ENCODE results near the gene CIROP. TPM values are rescaled to one million over a fixed set of nuclear protein-coding genes. Genes with fewer than 3 reads are reported as not detected.

The CIROP gene
- total and polyA plus RNA-seq, 2 donors (not counting 1 experiment from before 2014, with no cell fraction given) = not detected

DNA sequence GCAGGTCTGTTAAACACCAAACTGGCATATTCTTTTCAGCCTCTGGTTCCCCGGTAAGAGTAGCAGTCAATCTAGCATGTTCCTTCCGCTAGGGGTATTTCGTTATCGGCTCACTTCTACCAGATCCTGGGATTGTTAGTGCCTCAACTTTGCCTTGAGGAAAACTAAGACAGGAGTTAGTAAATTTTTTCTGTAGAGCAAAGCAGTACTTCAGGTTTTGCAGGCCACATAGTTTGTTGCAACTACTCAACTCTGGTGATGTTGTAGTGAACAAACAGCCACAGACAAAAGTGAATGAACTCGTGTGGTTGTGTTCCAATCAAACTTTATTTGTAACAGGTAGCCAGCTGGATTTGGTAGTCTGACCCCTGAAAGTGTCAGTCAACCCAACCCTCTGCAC is 41.2 kb downstream of the CIROP start:
- Histone ChIP-seq H3K36me3 (replicated peaks in 1 of 2; ENCODE audit: control extremely low read depth in 1 of 2, control insufficient read depth in 1 of 2, extremely low read depth in 1 of 2, insufficient read depth in 2 of 2, low read length in 1 of 2) (peaks cover 8 to 90% of the 10 kb centered on the region in 2 experiments), H3K4me3 (ENCODE audit: control extremely low read depth in 1 of 5, extremely low read depth in 1 of 5, insufficient read depth in 1 of 5, low read depth in 2 of 5, low read length in 4 of 5) (no peak overlapping the region), H3K9me3 (ENCODE audit: control extremely low read depth in 1 of 3, control insufficient read depth in 2 of 3, insufficient read depth in 1 of 3, low read length in 2 of 3) (no peaks in the 10 kb centered on the region), H3K79me2 (ENCODE audit: control insufficient read depth, insufficient read depth, low read length) (peaks cover 34% of the 10 kb centered on the region), H3K9ac (ENCODE audit: low read length) (no peak overlapping the region), H3K27me3 (replicated peaks in 1 of 4; ENCODE audit: control extremely low read depth in 1 of 4, control insufficient read depth in 3 of 4, insufficient read depth in 4 of 4, low read length in 3 of 4) (no peaks in the 10 kb centered on the region), H4K20me1 (ENCODE audit: control insufficient read depth, insufficient read depth, low read length, poor library complexity, severe bottlenecking) (peaks cover 54% of the 10 kb centered on the region), H2AFZ (ENCODE audit: insufficient read depth, low read depth, low read length, poor library complexity, severe bottlenecking) (no peak overlapping the region), H3K4me1 (ENCODE audit: control insufficient read depth in 2 of 2, insufficient read depth in 2 of 2, low read length in 2 of 2) (peaks cover 1 to 7% of the 10 kb centered on the region in 2 donors), H3K4me2 (replicated peaks; ENCODE audit: low read depth, low read length, poor library complexity, severe bottlenecking) (no peak overlapping the region), H3K27ac (ENCODE audit: low read length in 2 of 2) (no peak overlapping the region)
- Mint-ChIP-seq H3K4me3 (no peak overlapping the region), H3K9me3 (ENCODE audit: insufficient read depth) (no peaks in the 10 kb centered on the region), H3K27me3 (no peaks in the 10 kb centered on the region), H3K4me1 (peaks cover 3% of the 10 kb centered on the region), H3K27ac (no peak overlapping the region)
- TF ChIP-seq EZH2 (IDR thresholded peaks at IDR 0.05; ENCODE audit: borderline replicate concordance, insufficient read depth, low read depth, low read length, poor library complexity, severe bottlenecking) = no peak
- TF ChIP-seq, protein P1, sequence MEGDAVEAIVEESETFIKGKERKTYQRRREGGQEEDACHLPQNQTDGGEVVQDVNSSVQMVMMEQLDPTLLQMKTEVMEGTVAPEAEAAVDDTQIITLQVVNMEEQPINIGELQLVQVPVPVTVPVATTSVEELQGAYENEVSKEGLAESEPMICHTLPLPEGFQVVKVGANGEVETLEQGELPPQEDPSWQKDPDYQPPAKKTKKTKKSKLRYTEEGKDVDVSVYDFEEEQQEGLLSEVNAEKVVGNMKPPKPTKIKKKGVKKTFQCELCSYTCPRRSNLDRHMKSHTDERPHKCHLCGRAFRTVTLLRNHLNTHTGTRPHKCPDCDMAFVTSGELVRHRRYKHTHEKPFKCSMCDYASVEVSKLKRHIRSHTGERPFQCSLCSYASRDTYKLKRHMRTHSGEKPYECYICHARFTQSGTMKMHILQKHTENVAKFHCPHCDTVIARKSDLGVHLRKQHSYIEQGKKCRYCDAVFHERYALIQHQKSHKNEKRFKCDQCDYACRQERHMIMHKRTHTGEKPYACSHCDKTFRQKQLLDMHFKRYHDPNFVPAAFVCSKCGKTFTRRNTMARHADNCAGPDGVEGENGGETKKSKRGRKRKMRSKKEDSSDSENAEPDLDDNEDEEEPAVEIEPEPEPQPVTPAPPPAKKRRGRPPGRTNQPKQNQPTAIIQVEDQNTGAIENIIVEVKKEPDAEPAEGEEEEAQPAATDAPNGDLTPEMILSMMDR (IDR thresholded peaks at IDR 0.05) = no peak
- POLR2A ChIA-PET = no interaction called here
- intact Hi-C loops (cut with micrococcal nuclease) = no loop called here
- CTCF ChIA-PET = interaction anchor here (1.0 to 19.1 kb wide), 5 partner anchors 13 to 134 kb away, joined by 3 to 1134 read pairs (median 4); partner anchors contain the start of genes AJUBA and PRMT5
- ATAC-seq (ENCODE audit: low read depth) (no peak), DNase-seq (no peak)
- 100% methylated on average over 4 of the region's 5 CpGs for WGBS (ENCODE audit: insufficient coverage)

- no peak overlapping the region for H3K4me2 ChIP-seq (replicated peaks; ENCODE audit: low read depth, low read length, poor library complexity, severe bottlenecking)
- no CpG with 5 or more reads among the region's 4 CpGs for WGBS (ENCODE audit: insufficient coverage)
- POLR2A ChIA-PET = no interaction called here
These were observed 42.8 kb downstream of the CIROP start for GRCh38 chr14:23062002-23062401.

More at GRCh38 chr14:23062002-23062401, 42.8 kb downstream of the CIROP start:
- ATAC-seq (ENCODE audit: low read depth) (no peak), DNase-seq (no peak)
- CTCF ChIA-PET = interaction anchor here (0.6 to 19.1 kb wide), 5 partner anchors 15 to 76 kb away, joined by 3 to 1134 read pairs (median 4); partner anchors contain the start of gene AJUBA
- TF ChIP-seq EZH2 (IDR thresholded peaks at IDR 0.05; ENCODE audit: borderline replicate concordance, insufficient read depth, low read depth, low read length, poor library complexity, severe bottlenecking) = no peak
- TF ChIP-seq, protein P1 (IDR thresholded peaks at IDR 0.05) = no peak
- Mint-ChIP-seq H3K27ac (no peak overlapping the region), H3K4me1 (peaks cover 5% of the 10 kb centered on the region), H3K27me3 (no peaks in the 10 kb centered on the region), H3K4me3 (no peak overlapping the region), H3K9me3 (ENCODE audit: insufficient read depth) (no peaks in the 10 kb centered on the region)
- H3K27me3 ChIP-seq (replicated peaks in 1 of 4; ENCODE audit: control extremely low read depth in 1 of 4, control insufficient read depth in 3 of 4, insufficient read depth in 4 of 4, low read length in 3 of 4) = peaks cover 0 to 2% (median 0%) of the 10 kb centered on the region in 4 experiments
- no peak overlapping the region for H3K27ac ChIP-seq (ENCODE audit: low read length in 2 of 2)
- no peak overlapping the region for H2AFZ ChIP-seq (ENCODE audit: insufficient read depth, low read depth, low read length, poor library complexity, severe bottlenecking)
- intact Hi-C loops (cut with micrococcal nuclease) = no loop called here
- H3K36me3 ChIP-seq (replicated peaks in 1 of 2; ENCODE audit: control extremely low read depth in 1 of 2, control insufficient read depth in 1 of 2, extremely low read depth in 1 of 2, insufficient read depth in 2 of 2, low read length in 1 of 2) = peaks cover 5 to 79% of the 10 kb centered on the region in 2 experiments
- H3K4me1 ChIP-seq (ENCODE audit: control insufficient read depth in 2 of 2, insufficient read depth in 2 of 2, low read length in 2 of 2) = peaks cover 1 to 10% of the 10 kb centered on the region in 2 donors
- peaks cover 47% of the 10 kb centered on the region for H4K20me1 ChIP-seq (ENCODE audit: control insufficient read depth, insufficient read depth, low read length, poor library complexity, severe bottlenecking)
- no peaks in the 10 kb centered on the region for H3K9me3 ChIP-seq (ENCODE audit: control extremely low read depth in 1 of 3, control insufficient read depth in 2 of 3, insufficient read depth in 1 of 3, low read length in 2 of 3)
- no peak overlapping the region for H3K9ac ChIP-seq (ENCODE audit: low read length)
- peaks cover 27% of the 10 kb centered on the region for H3K79me2 ChIP-seq (ENCODE audit: control insufficient read depth, insufficient read depth, low read length)
- no peak overlapping the region for H3K4me3 ChIP-seq (ENCODE audit: control extremely low read depth in 1 of 5, extremely low read depth in 1 of 5, insufficient read depth in 1 of 5, low read depth in 2 of 5, low read length in 4 of 5)
